Right renal pelvis (tissue), 4 donors: ENCODE results near the gene IST1. TPM values are rescaled to one million over a fixed set of nuclear protein-coding genes. Genes with fewer than 3 reads are reported as not detected.

Experiments used
- DNase-seq, 4 donors: peaks; one replicate each; pipeline ENCODE4 v3.0.0-alpha.2; 2013; ENCODE audit warnings: low read depth in 4 of 4, low spot score in 3 of 4, missing footprints in 1 of 4
- polyA plus RNA-seq, 4 donors: library from polyadenylated mRNA; unstranded; fragments of 120-200 nt; gene quantifications; one replicate each; pipeline ENCODE4 v1.2.1, GENCODE V29; 2013; ENCODE audit not compliant: insufficient read length in 4 of 4

Gene IST1
- polyA plus RNA-seq, 4 donors, result 253 to 320 (median 290) TPM

DNA sequence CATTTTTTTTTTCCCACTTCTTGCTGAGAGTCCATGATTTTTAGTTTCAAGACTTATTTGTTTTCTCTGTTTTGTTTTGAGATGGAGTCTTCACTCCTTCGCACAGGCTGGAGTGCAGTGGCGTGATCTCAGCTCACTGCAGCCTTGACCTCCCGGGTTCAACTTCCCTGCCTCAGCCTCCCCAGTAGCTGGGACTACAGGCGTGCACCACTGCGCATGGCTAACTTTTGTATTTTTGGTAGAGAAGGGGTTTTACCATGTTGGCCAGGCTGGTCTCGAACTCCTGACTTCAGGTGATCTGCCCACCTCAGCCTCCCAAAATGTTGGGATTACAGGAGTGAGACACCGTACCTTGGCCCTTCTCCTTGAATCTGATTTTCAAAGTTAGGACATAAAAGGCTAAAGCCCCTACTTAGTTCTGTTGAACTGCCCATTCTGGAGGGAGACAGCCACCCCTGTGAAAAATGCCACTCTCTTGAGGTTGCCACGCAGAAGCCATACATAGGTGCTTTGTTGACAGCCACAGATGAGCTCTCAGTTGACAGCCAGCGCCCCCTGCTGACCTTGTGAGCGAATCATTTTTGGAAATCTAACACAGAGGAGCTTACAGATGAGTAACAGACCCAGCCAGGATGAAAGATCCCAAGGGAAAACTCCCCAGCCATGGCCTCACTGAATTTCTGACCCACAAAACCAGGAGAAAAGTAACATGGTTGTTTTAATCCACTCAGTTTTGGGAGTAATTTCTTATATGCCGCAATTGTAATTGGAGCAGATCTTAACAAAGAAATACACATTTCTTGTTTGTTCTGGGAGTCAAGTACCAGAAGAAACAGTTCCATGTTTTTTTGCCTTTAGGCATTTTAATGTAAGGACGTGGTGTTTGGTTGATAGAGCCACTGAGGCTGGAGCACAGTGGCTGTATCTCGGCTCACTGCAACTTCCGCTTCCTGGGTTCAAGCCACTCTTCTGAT, 66.0 kb downstream of the IST1 start:
- peak; percentile 63 to 74 (median 66) for DNase-seq

GRCh38 chr16:71963125-71963875, 68.0 kb downstream of the IST1 start:
- no peak for DNase-seq

GRCh38 chr16:71965223-71965622, 69.9 kb downstream of the IST1 start:
- DNase-seq, result no peak

- no peak for DNase-seq
Observed at GRCh38 chr16:71966932-71967331, 71.6 kb downstream of the IST1 start.

DNA sequence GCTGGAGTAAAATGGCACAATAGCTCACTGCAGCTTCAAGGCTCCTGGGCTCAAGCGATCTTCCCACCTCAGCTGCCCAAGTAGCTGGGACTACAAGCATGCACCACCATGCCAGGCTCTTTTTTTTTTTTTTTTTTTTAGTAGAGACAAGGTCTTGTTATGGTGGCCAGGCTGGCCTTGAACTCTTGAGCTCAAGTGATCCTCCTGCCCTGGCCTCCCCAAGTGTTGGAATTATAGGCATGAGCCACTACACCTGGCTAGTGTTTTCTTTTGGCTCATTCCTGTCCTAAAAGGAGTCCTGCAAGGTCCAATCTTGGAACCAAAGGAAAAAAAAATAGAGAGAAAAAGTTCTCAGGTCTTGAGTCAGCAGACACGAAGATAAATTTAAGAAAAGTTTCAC, 74.0 kb downstream of the IST1 start:
- DNase-seq, result no peak

- no peak for DNase-seq
Observed at GRCh38 chr16:71971571-71971970, 76.2 kb downstream of the IST1 start.

GRCh38 chr16:71972356-71972755, 77.0 kb downstream of the IST1 start:
- no peak for DNase-seq

DNA sequence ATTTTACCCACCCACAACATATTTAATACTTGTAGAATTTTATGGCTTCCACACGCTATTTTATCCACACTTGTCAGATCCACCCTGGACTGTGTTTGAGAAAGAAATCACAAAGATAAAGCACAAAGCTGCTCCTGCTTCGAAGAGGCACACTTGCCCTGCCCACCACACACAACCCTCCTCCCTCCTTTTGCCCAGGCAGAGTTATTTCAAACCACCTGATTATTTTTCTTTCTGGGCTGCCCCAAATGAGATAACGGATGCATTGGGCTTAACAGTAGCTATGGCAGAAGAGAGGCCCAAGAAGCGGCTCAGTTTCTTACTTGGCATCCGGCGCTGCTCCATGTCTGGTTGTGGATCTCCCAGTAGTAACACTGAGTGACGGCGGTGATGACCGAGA, 77.7 kb downstream of the IST1 start:
- DNase-seq, result no peak

DNA sequence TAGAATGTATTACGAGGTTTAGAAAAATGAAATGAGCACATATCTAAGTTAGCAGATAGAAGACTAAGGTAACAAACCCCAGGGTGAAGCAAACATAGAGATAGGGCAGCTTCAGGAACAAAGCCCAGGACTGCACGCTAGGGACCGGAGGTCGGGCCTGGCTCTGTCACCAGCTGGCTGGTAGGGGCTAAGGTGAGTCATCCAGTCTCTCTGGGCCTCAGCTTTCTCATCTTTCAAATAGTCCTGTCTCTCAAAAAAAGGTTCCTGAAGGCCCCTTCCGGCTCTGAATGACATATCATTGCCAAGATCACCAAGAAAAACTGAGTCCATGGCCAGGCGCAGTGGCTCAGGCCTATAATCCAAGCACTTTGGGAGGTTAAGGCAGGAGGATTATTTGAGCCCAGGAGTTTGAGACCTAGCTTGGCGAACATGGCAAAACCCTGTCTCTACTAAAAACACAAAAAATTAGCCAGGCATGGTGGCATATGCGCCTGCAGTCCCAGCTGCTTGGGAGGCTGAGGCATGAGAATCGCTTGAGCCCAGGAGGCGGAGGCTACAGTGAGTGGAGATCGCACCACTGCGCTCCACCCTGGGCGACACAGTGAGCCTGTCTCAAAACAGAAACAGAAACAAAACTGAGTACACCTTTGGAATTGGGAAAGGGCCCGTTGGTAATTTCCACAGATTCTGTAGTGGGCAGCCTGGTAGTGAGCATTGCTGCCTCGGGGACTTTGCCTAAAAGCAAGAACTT, 78.9 kb downstream of the IST1 start:
- no peak for DNase-seq

Other genes starting within 250 kb of the IST1 start
- 1 to 10 TPM; 7.2 to 10.0 (median 8.7) TPM for gene PHLPP2, start 170.8 kb upstream of the IST1 start, polyA plus RNA-seq
- 10 to 100 TPM; 81.4 to 91.8 (median 87.7) TPM for gene AP1G1, start 86.7 kb upstream of the IST1 start, polyA plus RNA-seq
- gene ATXN1L, start 49.6 kb upstream of the IST1 start, polyA plus RNA-seq, result 10 to 100 TPM; 36.5 to 38.7 (median 38.4) TPM
- gene ZNF821, start 11.3 kb upstream of the IST1 start, polyA plus RNA-seq, result 10 to 100 TPM; 20.2 to 27.0 (median 22.5) TPM
- under 1 TPM; 0.06 to 0.13 (median 0.09) TPM for gene PKD1L3, start 104.9 kb downstream of the IST1 start, polyA plus RNA-seq
- gene DHODH, start 113.2 kb downstream of the IST1 start, polyA plus RNA-seq, result 10 to 100 TPM; 13.0 to 15.2 (median 14.2) TPM
- 1 to 10 TPM in 1 of 4 donors, under 1 TPM in 3; 0.37 to 1.3 (median 0.56) TPM for gene HP, start 159.0 kb downstream of the IST1 start, polyA plus RNA-seq
- gene HPR, start 167.7 kb downstream of the IST1 start, polyA plus RNA-seq, result 1 to 10 TPM in 1 of 4 donors, under 1 TPM in 1, not detected in 2; 0.08 to 3.1 TPM
- 10 to 100 TPM; 18.9 to 21.7 (median 20.7) TPM for gene TXNL4B, start 198.1 kb downstream of the IST1 start, polyA plus RNA-seq
- gene DHX38, start 198.3 kb downstream of the IST1 start, polyA plus RNA-seq, result 10 to 100 TPM; 61.3 to 70.3 (median 63.3) TPM